ENCODE results near the gene LRRFIP1. TPM values are rescaled to one million over a fixed set of nuclear protein-coding genes. Genes with fewer than 3 reads are reported as not detected.

The LRRFIP1 gene
- total and polyA plus RNA-seq, 10 of the 15 experiments (the other 5 are each of a cell fraction or from before 2014, with no cell fraction given): 36.2 to 120 (median 74.3) TPM

DNA sequence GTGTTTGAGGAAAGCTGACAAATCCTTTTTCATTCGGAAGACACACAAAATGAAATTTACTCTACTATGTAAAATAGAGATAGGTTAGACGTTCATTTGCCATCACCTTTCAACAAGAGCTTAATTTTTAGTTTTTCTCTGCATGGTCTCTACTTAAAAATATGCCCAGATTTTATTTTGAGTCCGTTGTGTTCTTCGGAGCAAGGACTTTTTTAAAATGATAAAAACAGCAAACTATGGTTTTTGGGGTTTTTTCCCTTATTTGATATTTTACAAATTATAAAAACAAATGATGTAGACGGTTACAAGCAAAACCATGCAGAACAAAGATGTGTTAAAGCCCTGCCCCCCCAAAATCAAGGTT is 117.8 kb downstream of the LRRFIP1 start:
- Histone ChIP-seq H3K79me2 (ENCODE audit: control insufficient read depth, insufficient read depth, low read length) (peaks cover 14% of the 10 kb centered on the region), H3K27ac (ENCODE audit: control insufficient read depth, insufficient read depth) (no peak overlapping the region), H3K4me1 (ENCODE audit: control insufficient read depth, insufficient read depth, low read length) (no peaks in the 10 kb centered on the region), H3K36me3 (ENCODE audit: control insufficient read depth in 2 of 2, insufficient read depth in 2 of 2, low read length in 1 of 2) (peaks cover 16 to 21% of the 10 kb centered on the region in 2 experiments), H3K9ac (ENCODE audit: control insufficient read depth, insufficient read depth, low read length) (no peak overlapping the region), H3K27me3 (replicated peaks in 1 of 2; ENCODE audit: control insufficient read depth in 2 of 2, insufficient read depth in 2 of 2, low read length in 1 of 2) (no peaks in the 10 kb centered on the region), H2AFZ (ENCODE audit: control insufficient read depth, low read depth, low read length) (no peak overlapping the region), H3K9me3 (replicated peaks; ENCODE audit: control insufficient read depth, insufficient read depth, low read length) (peaks cover 6% of the 10 kb centered on the region; the same call in 2 of the 3 replicates), H3K4me2 (ENCODE audit: control insufficient read depth, insufficient read depth) (no peak overlapping the region), H3K4me3 (no peak overlapping the region), H4K20me1 (ENCODE audit: control insufficient read depth, insufficient read depth) (peaks cover 4% of the 10 kb centered on the region; the same call in 1 of the 2 replicates)
- RAD21 ChIA-PET (ENCODE audit: unreplicated experiment): interaction anchor here (0.6 to 6.1 kb wide), 24 partner anchors 9 to 232 kb away, joined by 3 to 114 read pairs (median 4); no protein-coding TSS in a partner anchor
- 64% methylated on average over 5 of the region's 5 CpGs for WGBS (ENCODE audit: insufficient coverage, insufficient replicate concordance, low lambda C conversion rate, missing lambda C conversion rate)
- SMC1A ChIA-PET (ENCODE audit: uncharacterized antibody, unreplicated experiment): interaction anchor here (0.5 to 7.6 kb wide), 25 partner anchors 9 to 518 kb away, joined by 3 to 151 read pairs (median 4); no protein-coding TSS in a partner anchor
- DNase-seq (ENCODE audit: low read depth, low spot score) (no peak), FAIRE-seq (no peak), ATAC-seq (no peak)
- in situ Hi-C loops (cut with MboI) (loop anchor here (10.0 kb wide), 1 partner anchor 160 kb away; no protein-coding TSS in a partner anchor), intact Hi-C loops (cut with micrococcal nuclease; ENCODE audit: unreplicated experiment) (loop anchor here (1.0 to 10.0 kb wide), 4 partner anchors 72 to 230 kb away; no protein-coding TSS in a partner anchor)
- BruUV-seq (replicated peaks): no TSS peak
- CTCF ChIA-PET: interaction anchor here (0.6 to 9.2 kb wide), 47 partner anchors 8 to 518 kb away, joined by 3 to 209 read pairs (median 4); no protein-coding TSS in a partner anchor
- POLR2A ChIA-PET: interaction anchor here (1.0 to 1.2 kb wide), 3 partner anchors 70 to 73 kb away, joined by 3 to 7 read pairs (median 3); no protein-coding TSS in a partner anchor
- TF ChIP-seq TCF7 (IDR thresholded peaks at IDR 0.05; ENCODE audit: borderline replicate concordance): no peak
- no peak for TF ChIP-seq IKZF1 (conservative IDR thresholded peaks at IDR 0.05)
- TF ChIP-seq FOS (IDR thresholded peaks at IDR 0.05; ENCODE audit: borderline replicate concordance, extremely low read depth, insufficient read length): no peak
- no peak for TF ChIP-seq NFIC (IDR thresholded peaks at IDR 0.05; ENCODE audit: low read depth, low read length)
- no peak for TF ChIP-seq SMAD1 (IDR thresholded peaks at IDR 0.05; ENCODE audit: low read depth, partially characterized antibody)
- TF ChIP-seq, protein P1, sequence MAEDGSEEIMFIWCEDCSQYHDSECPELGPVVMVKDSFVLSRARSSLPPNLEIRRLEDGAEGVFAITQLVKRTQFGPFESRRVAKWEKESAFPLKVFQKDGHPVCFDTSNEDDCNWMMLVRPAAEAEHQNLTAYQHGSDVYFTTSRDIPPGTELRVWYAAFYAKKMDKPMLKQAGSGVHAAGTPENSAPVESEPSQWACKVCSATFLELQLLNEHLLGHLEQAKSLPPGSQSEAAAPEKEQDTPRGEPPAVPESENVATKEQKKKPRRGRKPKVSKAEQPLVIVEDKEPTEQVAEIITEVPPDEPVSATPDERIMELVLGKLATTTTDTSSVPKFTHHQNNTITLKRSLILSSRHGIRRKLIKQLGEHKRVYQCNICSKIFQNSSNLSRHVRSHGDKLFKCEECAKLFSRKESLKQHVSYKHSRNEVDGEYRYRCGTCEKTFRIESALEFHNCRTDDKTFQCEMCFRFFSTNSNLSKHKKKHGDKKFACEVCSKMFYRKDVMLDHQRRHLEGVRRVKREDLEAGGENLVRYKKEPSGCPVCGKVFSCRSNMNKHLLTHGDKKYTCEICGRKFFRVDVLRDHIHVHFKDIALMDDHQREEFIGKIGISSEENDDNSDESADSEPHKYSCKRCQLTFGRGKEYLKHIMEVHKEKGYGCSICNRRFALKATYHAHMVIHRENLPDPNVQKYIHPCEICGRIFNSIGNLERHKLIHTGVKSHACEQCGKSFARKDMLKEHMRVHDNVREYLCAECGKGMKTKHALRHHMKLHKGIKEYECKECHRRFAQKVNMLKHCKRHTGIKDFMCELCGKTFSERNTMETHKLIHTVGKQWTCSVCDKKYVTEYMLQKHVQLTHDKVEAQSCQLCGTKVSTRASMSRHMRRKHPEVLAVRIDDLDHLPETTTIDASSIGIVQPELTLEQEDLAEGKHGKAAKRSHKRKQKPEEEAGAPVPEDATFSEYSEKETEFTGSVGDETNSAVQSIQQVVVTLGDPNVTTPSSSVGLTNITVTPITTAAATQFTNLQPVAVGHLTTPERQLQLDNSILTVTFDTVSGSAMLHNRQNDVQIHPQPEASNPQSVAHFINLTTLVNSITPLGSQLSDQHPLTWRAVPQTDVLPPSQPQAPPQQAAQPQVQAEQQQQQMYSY (CRISPR knock-in tag; IDR thresholded peaks at IDR 0.05): no peak
- TF ChIP-seq, protein P2, sequence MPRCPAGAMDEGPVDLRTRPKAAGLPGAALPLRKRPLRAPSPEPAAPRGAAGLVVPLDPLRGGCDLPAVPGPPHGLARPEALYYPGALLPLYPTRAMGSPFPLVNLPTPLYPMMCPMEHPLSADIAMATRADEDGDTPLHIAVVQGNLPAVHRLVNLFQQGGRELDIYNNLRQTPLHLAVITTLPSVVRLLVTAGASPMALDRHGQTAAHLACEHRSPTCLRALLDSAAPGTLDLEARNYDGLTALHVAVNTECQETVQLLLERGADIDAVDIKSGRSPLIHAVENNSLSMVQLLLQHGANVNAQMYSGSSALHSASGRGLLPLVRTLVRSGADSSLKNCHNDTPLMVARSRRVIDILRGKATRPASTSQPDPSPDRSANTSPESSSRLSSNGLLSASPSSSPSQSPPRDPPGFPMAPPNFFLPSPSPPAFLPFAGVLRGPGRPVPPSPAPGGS (IDR thresholded peaks at IDR 0.05; ENCODE audit: borderline replicate concordance, insufficient read depth, low read depth, low read length, poor library complexity, severe bottlenecking): no peak
- no peak for TF ChIP-seq ZZZ3 (IDR thresholded peaks at IDR 0.05; ENCODE audit: control insufficient read depth, insufficient read length, low read depth)
- no peak for TF ChIP-seq IRF4 (IDR thresholded peaks at IDR 0.05; ENCODE audit: low read depth, low read length)
- TF ChIP-seq STAT3 (IDR thresholded peaks at IDR 0.05; ENCODE audit: low read depth, low read length): no peak
- TF ChIP-seq CHD2 (IDR thresholded peaks at IDR 0.05; ENCODE audit: borderline replicate concordance, low read depth, low read length): no peak
- TF ChIP-seq KDM1A (IDR thresholded peaks at IDR 0.05; ENCODE audit: borderline replicate concordance): no peak
- TF ChIP-seq, protein P3, sequence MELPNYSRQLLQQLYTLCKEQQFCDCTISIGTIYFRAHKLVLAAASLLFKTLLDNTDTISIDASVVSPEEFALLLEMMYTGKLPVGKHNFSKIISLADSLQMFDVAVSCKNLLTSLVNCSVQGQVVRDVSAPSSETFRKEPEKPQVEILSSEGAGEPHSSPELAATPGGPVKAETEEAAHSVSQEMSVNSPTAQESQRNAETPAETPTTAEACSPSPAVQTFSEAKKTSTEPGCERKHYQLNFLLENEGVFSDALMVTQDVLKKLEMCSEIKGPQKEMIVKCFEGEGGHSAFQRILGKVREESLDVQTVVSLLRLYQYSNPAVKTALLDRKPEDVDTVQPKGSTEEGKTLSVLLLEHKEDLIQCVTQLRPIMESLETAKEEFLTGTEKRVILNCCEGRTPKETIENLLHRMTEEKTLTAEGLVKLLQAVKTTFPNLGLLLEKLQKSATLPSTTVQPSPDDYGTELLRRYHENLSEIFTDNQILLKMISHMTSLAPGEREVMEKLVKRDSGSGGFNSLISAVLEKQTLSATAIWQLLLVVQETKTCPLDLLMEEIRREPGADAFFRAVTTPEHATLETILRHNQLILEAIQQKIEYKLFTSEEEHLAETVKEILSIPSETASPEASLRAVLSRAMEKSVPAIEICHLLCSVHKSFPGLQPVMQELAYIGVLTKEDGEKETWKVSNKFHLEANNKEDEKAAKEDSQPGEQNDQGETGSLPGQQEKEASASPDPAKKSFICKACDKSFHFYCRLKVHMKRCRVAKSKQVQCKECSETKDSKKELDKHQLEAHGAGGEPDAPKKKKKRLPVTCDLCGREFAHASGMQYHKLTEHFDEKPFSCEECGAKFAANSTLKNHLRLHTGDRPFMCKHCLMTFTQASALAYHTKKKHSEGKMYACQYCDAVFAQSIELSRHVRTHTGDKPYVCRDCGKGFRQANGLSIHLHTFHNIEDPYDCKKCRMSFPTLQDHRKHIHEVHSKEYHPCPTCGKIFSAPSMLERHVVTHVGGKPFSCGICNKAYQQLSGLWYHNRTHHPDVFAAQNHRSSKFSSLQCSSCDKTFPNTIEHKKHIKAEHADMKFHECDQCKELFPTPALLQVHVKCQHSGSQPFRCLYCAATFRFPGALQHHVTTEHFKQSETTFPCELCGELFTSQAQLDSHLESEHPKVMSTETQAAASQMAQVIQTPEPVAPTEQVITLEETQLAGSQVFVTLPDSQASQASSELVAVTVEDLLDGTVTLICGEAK (IDR thresholded peaks at IDR 0.05; ENCODE audit: borderline replicate concordance): no peak
- TF ChIP-seq JUND (IDR thresholded peaks at IDR 0.05; ENCODE audit: low read depth, low read length): no peak
- TF ChIP-seq MEF2A (IDR thresholded peaks at IDR 0.05; ENCODE audit: insufficient read depth, low read depth, low read length): no peak

All from GM12878 (cell line).